Mesenteric fat pad (tissue), 1 donor: ENCODE measurements around the gene SLC22A7. TPM values are rescaled to one million over a fixed set of nuclear protein-coding genes. Genes with fewer than 3 reads are reported as not detected.

Experiments
- DNase-seq: peaks from one replicate; pipeline ENCODE4 v3.0.0-alpha.2; 2020; ENCODE audit warnings: low spot score
- total RNA-seq: library from RNA; stranded (reverse); fragmentation: NEBNext Ultra II Directional; extraction: Animal tissue kit (Norgen Biotek cat#: 25700); gene quantifications from one replicate; pipeline ENCODE4 v1.2.1, GENCODE V29; 2021
- donor health status: DM: yes; HTN: yes; CAD: no.

Gene SLC22A7
- total RNA-seq, 1 donor from 2014 or later, result not detected

DNA sequence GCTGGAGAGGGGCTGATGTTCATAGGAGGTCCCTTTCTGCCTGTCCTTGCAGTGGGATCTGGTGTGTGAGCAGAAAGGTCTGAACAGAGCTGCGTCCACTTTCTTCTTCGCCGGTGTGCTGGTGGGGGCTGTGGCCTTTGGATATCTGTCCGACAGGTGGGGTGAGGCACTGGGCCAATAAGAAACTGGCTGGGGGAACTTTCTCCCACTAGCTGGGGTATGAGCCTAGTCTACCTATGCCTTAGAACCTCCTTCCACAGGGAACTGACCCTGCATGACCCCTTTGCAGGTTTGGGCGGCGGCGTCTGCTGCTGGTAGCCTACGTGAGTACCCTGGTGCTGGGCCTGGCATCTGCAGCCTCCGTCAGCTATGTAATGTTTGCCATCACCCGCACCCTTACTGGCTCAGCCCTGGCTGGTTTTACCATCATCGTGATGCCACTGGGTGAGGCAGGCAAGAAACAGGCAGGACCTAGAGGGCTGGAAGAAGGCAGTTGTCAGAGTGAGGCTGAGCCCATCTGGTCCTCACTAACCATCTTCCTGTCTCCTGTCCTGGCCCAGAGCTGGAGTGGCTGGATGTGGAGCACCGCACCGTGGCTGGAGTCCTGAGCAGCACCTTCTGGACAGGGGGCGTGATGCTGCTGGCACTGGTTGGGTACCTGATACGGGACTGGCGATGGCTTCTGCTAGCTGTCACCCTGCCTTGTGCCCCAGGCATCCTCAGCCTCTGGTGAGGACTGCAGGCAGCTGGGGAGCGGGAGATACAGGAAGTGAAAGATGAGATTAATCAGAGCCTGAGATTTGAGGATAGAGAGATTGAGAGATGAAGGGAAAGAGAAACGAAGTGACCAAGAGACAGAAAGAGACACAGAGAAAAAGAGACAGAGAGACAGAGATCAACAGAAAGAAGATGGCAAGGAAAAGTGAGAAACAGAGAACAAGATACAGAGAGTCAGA is 1.6 kb downstream of the SLC22A7 start:
- peak; percentile 80 for DNase-seq

DNA sequence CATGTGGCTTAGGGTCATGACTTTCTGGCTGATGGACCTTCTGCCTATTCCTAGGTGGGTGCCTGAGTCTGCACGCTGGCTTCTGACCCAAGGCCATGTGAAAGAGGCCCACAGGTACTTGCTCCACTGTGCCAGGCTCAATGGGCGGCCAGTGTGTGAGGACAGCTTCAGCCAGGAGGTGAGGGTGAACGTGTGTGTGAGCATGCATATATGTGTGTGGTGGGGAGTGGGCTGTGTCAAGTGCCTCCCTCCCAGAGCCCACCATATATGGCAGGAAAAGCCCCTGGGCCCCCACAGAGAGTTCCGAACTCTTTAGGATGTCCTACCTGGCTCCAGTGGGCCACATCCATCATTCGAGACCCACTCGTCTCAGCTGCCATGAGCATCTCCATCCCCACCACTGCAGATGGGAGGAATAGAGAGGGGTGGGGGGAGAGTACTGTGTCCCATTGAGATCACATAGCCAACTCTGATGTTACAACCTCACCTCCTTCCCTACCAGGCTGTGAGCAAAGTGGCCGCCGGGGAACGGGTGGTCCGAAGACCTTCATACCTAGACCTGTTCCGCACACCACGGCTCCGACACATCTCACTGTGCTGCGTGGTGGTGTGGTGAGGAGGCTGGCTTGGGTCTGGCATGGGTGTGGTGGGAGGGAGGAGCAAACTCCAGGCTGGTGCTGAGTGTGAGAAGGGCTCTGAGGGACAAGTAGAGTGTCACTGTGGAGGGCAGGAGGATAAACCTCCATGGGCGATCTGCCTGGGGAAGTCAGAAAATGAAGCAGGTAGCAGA is 3.2 kb downstream of the SLC22A7 start:
- peak; percentile 80 for DNase-seq

DNA sequence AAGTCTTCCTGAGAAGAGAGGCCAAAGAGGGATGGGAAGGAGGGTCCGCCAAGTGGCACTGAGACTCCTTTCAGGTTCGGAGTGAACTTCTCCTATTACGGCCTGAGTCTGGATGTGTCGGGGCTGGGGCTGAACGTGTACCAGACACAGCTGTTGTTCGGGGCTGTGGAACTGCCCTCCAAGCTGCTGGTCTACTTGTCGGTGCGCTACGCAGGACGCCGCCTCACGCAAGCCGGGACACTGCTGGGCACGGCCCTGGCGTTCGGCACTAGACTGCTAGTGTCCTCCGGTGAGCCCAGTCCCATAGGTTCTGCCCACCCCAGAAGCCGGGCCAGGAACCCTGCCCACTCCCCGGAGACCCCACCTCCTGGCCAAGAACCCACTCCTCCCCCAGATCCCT is 4.1 kb downstream of the SLC22A7 start:
- DNase-seq, result peak; percentile 79

DNA sequence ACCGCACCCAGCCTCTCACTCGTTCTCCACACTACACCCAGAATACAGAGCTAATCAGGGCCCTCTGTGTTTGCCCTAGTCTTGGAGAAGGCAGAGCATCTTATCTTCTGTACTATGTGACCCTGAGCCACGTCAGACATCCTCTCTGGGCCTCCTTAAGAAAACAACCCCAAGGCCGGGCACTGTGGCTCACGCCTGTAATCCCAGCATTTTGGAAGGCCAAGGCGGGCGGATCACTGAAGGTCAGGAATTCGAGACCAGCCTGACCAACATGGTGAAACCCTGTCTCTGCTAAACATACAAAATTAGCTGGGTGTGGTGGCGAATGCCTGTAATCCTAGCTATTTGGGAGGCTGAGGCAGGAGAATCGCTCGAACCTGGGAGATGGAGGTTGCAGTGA is 4.9 kb downstream of the SLC22A7 start:
- DNase-seq, result peak; percentile 86

DNA sequence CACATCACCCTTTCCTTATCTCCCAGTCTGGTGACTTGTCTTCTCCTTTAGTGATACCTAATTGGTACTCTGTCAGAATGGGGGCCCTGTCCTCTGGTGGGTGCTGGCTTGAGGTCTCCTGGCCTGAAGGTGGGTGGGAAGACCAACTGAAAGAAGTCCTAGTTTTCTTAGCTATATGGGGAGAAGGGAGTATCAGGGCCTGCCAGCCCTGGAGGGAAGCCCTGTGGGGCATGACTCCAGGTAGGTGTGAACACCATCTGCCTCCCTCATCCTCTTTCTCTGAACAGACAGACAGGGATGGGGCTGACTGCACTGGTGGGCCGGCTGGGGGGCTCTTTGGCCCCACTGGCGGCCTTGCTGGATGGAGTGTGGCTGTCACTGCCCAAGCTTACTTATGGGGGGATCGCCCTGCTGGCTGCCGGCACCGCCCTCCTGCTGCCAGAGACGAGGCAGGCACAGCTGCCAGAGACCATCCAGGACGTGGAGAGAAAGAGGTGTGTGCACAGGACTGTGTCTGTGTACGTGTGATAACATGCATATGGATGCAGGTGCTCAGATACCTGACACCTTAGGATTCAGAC is 5.8 kb downstream of the SLC22A7 start:
- peak; percentile 74 for DNase-seq

DNA sequence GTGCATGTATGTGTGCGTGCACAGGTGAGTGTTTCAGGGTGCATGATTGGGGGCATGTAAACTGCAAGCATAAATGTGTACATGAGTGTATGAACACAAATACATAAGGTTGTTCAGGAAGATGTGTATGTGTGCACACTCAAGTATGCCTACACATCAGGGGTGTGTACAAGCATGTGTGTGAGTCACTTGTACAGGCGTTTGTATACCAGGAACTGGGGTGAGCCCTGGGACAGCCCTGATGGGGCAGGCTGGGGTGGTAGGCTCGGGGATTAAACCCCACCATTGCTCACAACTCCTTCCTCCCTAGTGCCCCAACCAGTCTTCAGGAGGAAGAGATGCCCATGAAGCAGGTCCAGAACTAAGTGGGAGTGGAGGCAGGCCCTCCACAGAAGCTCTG is 6.3 kb downstream of the SLC22A7 start:
- DNase-seq, result no peak

DNA sequence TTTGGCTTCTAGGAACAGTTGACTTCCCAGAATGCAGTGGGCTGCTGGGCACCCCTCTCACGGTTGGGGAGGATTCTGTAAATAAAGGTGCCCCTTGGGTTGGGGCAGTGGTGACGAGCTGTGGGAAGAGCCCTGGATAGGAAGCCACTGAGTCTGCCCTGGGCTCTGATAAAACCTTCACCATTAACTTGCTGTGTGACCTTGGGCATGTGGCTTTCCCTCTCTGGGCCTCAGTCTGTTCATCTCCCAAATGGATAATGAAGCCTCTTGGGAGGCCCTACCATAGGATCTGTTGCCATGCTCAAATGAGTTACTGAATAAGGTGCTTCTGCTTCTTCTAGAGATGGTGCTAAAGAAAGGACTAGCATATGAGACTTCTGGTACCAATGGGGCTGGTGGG is 6.8 kb downstream of the SLC22A7 start:
- DNase-seq, result no peak

DNA sequence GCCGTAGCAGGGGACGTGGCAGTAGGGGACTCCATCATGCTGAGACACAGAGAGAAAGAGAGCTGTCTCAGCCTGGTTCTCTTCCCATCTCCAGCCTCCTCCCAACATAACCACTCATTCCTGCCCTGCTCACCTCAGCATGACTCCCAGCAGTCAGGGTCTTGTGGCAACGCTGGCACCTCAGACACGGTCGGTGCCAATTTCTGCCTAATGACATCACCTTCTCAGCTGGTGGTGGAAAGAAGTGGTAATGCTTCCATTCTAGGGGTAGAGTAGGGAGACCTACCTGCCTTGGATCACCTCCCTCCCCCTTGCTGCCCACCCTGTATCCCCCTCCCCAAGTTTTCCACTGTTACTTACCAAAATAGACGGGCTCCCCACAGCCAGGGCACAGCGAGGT is 8.0 kb downstream of the SLC22A7 start:
- DNase-seq, result no peak

DNA sequence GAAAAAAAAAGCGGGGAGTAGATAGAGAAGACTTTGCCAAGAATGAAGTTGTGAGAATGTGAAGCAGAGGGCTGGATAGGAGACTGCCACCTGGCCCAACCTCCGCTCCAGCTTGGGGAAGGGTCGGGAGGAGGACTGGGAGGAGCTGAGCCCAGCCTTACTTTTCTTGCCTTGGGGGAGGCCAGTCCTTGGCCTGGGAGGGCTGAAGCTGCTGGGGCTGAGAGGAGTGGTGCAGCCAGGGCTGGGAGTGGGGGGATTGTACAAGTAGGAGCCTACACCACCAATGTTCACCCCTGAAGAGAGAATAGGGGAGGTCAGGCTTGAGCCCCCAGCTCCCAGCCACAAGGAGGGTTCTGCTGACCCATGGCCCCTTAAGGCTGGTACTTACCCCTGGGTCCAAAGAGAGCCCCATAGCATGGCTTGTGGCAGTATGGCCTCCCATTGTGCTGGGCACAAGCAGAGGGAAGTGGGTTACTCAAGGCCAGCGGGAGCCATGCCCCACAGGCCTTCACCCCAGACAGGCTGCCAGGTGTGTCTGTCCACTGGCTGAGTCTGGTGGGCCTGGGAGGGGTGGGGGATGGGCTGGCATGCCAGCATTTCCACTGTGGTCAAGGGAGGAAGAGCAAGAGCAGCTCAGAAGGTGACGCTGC is 9.5 kb downstream of the SLC22A7 start:
- no peak for DNase-seq

DNA sequence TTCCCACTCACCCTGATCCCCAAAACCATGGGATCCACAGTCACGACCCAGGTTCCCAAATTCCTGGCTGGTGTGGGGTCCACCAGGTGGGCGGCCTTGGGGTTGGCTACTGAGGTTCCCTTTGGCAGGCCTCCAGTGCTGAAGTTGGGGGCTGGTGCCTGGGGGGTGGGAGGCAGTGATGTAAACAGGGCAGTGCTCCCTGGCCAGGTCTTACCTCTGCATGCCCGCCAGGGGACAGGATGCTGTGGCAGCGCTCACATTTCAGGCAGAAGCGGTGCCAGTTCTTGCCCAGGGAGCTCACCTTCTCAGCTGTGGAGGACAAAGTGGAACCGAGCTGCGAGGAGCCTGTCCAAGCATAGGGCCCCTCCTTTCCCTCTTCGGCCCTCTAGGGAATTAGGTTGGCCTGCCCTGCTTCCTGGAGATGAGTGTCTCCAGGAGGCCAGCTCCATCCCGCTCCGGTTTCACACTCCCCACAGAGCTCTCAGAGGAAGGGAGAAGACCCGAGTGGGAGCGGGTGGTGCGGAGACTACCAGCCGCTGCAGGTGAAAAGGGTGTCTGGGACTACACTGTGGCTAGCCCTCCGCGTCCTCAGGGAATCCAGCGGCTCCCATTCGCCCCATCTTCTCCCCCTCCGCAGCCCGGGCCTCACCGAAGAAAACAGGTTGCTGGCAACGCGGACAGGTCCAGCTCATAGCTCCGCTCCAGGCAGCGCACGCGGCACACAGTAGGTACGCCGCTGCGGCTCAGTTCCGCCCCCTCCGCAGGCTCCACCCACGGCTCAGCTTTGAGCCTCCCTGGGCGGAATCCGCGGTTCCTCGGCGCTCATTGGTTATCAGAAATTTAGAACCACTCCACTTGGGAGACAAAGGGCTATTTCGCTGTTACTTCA is 10.3 kb downstream of the SLC22A7 start, which contains the start of gene CRIP3:
TSS of gene CRIP3 (minus strand) at position 726 of the 889 bp plus-strand sequence. CDS start at position 692, 34 bp downstream.
- DNase-seq, result no peak

DNA sequence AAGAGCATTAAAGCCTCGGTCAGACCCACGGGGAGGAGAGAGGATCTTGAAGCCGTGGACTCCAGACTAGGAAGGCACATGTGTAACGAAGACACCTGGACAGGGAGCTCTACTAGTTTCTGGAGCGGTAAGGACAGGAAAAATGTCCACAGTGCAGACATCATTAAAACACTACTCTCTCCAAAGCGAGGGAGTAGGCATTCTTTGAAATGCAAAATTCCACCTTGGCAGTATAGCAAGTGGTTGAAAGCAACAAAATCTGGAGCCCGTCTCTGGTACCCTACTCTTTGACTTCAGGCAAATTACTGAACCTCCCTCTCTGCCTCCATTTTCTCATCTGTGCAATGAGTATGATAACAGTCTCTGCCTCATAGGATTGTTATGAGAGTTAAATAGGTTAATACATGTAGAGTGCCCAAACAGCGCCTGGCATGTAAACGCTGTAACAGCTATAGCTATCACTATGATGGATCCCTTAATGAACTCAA is 11.0 kb downstream of the SLC22A7 start:
- no peak for DNase-seq

DNA sequence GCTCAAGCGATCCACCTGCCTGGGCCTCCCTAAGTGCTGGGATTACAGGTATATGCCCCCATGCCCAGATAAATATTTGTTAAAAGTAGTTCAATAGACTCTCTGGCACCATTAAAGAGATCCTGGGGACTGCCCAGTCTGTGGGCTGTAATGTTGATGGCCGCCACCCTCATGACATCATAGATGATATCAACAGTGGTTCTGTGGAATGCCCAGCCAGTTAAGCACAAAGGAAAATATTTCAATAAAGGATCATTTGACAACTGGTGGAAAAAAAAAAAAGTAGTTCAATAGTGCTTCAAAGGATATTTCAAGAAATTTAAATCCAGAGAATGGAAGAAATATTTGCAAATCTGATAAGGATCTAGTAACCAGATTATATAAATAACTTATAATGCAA is 12.1 kb downstream of the SLC22A7 start:
- no peak for DNase-seq

DNA sequence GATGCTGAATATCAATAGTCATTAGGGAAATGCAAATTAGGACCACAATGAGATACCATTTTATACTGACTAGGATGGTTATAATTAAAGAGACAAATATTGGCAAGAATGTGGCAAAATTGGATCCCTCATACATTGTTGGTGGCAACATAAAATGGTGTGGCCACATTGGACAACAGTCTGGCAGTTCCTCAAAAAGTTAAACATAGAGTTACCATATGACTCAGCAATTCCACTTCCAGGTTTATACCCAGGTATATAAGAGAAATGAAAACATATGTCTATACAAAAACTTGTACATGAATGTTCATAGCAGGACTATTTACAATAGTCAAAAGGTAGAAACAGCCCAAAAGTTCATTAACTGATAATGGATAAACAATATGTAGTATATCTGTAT is 12.6 kb downstream of the SLC22A7 start:
- DNase-seq, result no peak

DNA sequence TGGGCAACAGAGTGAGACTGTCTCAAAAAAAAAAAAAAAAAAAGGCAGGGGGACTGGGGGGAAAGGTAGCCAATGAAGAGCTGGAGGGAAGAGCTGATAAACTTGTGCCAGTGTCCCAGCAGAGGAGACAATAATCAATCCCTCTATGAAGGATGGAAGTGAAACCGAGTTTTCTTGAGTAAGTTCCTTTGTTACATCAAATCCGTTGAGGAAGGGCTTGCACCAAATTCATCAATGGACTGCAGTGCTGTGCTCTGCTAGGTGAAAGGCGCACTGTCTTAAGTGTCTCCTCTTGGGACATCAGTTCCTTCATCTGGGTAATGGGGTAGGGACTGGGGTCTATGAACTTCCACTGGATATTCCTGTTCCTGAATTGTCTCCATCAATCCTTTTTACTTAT is 13.6 kb downstream of the SLC22A7 start:
- no peak for DNase-seq

DNA sequence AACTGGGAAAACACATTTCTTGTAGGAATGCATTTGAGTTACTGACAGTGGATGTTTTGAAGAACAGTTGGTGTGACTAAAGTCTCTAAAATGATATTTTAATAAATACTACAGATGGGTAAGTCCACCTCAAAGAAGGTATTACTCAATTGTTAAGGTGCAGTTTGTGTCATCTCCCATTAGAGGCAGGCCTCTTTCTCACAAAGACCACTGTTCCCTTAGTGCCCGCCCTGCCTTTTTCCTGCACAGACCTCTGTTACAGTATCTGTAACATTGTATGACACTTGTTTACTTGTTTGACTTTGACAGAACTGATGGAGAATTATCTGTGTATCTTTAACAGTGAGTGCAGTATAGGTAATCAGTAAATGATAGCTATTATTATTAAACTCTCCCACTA is 15.8 kb downstream of the SLC22A7 start:
- DNase-seq, result no peak

DNA sequence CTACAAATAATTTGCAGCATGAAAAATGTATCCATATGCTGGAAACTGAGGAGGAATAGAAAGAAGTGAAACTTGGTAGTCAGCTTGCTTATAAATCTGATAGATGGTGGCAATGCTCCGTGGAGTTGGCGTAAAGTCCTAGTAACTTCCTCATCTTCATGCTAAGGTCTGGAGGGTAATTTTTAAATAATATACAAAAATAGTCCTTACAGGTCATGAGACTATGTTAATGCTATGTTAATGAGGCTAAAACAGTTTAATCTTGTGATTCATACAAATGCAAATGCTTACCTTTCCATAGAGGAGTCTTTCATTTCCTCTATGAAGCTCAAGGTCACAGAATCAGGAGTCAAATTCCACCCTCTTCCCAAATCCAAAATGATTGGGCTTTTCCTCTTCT is 20.0 kb downstream of the SLC22A7 start:
- no peak for DNase-seq

DNA sequence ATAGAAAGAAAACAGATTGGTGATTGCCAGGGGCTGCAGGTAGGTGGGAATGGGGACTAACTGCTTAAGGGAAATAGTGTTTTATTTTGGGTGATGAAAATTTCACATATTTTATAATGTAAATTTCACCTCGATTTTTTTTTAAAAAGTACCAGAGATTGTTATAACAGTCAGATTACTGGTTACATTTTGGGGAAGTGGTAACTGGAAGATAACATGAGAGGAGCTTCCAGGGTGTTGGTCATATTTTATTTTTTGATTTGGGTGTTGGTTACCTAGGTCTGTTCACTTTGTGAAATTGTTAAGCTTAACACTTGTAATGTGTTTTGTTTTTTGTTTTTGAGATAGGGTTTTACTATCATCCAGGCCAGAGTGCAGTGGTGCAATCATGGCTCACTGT is 27.8 kb downstream of the SLC22A7 start:
- DNase-seq, result no peak

DNA sequence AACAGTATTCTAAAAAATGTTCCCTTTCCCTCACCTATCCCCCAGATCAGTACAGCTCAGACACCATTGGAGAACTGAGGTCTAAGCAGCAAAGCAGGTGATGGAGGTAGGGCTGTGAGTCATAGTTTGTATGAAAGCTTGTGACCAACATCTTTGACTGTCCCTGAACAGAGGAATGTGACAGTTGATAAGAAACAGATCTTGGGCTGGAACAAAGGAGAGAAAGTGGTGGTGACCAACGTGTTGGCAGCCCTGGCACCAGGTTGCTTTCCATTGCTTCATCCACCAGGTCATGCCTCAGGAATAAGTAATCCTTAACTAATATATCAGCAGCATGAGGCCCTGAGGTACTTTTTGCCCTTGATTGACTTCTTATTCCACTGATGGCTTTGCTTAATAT is 30.5 kb downstream of the SLC22A7 start:
- DNase-seq, result no peak

DNA sequence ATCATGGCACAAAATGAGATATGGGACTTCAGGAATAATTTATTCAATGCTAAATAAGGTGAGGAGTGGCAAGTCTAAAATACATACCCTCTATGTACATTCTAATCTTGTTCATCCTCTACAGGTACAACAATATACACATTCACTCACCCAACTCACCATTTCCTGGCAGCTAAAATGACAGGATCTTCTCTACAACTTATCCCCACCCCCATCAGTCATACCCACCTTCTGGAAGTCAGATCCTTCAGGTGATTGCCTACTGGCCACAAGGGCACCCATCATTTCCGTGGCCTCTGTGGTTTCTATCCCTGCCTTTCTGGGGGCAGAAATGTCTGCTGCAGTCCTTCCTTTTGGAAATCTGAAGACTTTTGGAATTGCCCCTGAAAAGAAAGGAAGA is 33.4 kb downstream of the SLC22A7 start:
- DNase-seq, result no peak

DNA sequence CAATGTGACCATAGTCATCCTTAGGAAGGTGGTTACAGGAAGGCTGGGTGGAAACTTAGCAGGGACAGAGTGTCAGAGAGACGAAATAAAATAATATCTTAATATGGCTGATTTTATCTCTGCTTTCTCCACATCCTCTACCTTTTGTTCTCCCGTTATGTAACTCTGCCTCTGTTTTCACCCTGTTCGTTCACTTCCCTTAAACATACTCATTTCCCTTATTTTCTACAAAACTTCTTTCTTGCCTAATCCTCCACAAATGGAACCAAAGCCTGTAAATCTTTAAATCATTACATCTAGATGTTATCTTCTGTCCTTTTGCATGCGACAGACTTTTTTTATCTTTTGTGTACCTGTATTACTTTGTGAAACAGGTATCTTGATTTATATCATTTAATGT is 33.8 kb downstream of the SLC22A7 start:
- no peak for DNase-seq
